ENCODE data around the gene RGS9.
"Not testable (repeated sequence)": the region's sequence is repeated elsewhere in the genome, so short reads cannot be mapped to it uniquely, and the experiment has no call there.

Gene RGS9

GRCh38 chr17:65183736-65184135, 46.6 kb downstream of the RGS9 start:
- DNase-seq (ENCODE audit: low read depth): no peak

DNA sequence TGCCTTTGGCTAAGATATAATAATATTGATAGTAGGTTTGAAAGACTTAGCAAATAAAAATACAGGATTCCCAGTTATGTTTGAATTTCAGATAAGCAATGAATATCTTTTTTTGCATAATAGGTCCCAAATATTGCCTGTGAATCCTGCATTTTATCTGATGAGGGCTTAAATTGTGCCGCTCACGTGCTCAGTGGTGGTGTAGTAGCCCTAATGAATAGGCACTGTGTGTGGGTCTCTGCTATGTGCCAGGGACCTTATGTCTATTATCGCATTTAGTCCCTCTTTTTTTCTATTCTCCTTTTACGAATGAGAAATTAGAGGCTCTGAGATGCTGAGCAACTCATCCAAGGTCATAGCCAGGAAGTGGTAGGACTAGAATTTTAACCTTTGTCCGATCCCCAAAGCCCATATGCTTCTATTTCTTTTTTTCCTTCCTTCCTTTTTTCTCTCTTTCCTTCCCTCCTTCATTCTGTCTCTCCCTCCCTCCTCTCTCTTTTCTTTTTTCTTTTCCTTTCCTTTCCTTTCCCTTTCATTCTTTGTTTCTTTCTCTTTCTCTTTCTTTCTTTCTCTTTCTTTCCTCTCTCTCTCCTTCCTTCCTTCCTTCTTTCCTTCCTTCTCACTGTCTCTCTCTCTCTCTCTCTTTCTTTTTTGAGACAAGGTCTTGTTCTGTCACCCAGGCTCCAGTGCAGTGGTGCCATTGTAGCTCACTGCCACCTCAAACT, 47.2 kb downstream of the RGS9 start:
- no peak for DNase-seq (ENCODE audit: low read depth)

DNA sequence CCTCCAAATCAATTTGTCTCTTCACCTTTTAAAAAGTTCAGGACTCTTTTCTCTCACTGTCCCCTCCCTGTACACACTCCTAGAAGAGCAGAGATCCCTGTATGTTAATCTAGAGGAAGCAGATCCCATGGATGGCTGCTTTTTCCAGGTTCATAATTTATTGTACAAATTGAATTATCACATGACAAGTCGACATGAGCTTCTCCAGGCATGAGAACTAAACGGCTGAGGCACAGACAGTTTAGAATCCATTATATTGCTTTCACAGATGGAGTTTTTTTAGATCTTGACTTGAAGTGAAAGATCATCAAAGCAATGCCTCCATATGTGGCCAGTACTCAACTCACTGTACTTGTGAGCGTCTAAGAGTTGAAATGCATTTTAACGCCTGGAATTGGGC, 47.9 kb downstream of the RGS9 start:
- no peak for DNase-seq (ENCODE audit: low read depth)

- no peak for DNase-seq (ENCODE audit: low read depth)
Observed at GRCh38 chr17:65185668-65186382, 48.7 kb downstream of the RGS9 start.

DNA sequence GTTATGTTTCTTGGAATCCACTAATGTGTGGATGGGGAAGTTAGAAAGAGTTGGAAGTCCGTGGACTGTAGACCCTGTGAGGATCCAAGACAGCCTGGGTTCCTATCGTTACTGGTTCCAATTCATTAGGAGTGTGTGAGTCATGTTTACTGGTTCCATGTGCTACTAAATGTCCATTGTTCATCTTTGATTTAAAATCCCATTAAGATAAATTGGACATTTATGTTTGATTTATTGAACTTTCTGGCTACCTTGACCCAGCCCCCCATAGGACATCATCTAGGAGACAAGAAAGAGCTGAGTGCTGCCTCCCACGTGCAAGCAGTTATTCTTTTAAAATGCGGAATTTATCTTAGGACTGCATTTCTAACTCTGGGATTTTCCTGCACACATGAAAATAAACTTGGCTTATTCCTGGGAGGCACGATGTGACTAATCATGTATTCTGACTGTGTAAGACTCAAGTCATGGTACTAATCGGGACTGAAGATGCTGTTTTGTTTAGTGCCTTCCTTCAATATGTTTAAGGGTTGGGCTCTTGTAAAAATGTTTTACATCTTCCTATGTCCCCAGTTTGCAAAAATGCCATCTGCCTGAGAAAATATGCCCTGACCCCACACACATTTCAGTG, 53.4 kb downstream of the RGS9 start:
- DNase-seq (ENCODE audit: low read depth): no peak

DNA sequence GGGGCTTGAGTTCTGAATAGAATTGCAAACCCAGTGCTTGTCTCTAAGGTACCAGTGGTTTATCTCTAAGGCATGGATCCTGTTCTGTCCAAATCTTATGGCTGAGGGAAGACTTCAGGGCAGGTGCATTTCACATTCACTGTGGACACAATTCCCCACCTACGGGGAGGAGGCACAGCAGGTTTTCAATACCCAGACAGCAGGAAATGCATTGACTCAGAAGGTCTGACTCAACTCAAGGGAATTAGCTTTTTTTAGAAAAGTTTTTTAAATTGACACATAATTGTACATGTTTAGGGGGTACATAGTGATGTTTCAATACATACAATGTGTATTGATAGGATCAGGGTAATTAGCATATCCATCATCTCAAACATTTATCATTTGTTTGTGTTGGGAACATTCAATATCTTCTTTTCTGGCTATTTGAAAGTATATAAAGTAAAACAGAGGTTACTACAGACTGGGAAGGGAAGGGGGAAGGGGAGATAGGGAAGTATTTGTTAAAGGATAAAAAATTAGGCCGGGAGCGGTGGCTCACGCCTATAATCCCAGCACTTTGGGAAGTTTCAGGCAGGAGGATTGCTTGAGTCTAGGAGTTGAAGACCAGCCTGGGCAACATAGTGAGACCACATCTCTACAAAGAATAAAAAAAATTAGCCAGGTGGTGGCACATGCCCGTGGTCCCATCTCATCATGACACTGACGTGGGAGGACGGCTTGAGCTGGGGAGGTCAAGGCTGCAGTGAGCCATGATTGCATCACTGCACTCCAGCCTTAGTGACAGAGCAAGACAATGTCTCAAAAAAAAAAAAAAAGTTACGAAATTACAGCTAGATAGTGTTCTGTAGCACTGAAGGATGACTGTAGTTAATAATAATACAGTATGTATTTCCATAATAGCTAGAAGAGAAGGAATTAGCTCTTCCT, 54.9 kb downstream of the RGS9 start:
- no peak for DNase-seq (ENCODE audit: low read depth)

DNA sequence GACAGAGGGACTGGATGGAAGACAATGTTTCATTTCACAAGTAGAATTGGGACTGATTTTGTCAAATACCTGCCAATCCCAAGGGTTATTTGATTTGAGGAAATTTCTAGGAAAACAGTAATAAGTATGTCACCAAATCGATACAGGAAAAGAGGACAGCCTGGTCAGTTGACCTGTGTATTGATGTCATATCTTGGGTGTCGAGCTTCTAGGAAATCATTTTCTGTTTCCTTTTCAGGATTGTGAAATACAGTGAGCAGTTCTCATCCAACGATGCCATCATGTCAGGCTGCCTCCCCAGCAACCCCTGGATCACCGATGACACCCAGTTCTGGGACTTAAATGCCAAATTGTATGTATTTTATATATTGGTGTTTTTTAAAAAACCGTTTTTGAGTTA, 56.1 kb downstream of the RGS9 start:
- DNase-seq (ENCODE audit: low read depth): no peak

- DNase-seq (ENCODE audit: low read depth): no peak
Observed at GRCh38 chr17:65193716-65194293, 56.6 kb downstream of the RGS9 start.

- DNase-seq (ENCODE audit: low read depth): no peak
Observed at GRCh38 chr17:65194670-65195334, 57.6 kb downstream of the RGS9 start.

- no peak for DNase-seq (ENCODE audit: low read depth)
Observed at GRCh38 chr17:65195716-65196115, 58.5 kb downstream of the RGS9 start.

DNA sequence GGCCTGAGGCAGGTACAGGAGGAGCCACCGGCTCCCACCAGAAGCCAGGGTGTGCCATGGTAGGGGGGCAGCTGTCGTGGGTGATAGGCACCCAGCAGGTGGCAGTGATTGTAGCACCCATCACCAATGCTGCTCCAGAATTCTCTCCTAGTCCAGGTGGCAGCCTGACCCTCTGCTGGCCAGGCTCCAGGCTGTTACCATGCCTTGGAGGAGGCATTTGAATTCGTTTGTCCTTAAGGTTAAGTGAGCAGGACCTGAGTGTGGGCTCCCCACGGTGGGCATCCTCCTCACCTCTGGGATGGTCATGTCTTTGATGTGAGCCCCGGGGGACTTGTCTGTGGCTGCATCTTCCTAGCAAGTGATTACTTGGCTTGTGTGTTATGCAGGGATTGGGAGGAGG, 59.4 kb downstream of the RGS9 start:
- DNase-seq (ENCODE audit: low read depth): no peak

GRCh38 chr17:65197201-65197600, 60.0 kb downstream of the RGS9 start:
- DNase-seq (ENCODE audit: low read depth): no peak

DNA sequence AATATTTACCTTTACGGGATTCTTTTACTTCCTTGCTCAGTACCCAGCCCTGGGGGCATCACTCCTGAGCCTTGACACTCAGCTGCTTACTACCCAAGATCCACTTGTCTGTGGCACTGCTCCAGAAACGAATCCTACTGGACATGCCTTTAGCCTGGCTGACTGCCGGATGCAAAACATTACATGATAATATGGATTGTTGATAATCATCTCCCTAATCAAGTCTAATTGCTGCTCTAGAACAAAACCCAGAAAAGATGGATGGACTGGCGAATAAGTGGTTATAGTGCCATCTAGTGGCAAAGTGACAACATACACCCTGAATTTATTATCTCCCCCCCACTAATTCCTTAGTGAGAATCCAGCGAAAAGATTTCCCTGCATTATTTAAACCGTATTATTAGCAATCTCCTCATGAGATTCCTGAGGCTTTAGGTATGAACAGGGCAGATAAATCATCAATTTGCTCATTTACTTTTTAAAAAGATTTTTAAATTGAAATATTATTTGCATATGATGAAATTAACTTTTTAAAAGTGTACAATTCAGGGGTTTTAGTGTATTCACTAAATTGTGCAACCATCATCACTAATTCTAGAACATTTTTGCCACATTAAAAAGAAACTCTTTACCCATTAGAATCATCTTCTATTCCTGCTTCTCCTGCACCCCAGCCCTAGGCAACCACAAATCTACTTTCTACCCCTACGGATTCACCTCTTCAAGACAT, 61.6 kb downstream of the RGS9 start:
- no peak for DNase-seq (ENCODE audit: low read depth)

DNA sequence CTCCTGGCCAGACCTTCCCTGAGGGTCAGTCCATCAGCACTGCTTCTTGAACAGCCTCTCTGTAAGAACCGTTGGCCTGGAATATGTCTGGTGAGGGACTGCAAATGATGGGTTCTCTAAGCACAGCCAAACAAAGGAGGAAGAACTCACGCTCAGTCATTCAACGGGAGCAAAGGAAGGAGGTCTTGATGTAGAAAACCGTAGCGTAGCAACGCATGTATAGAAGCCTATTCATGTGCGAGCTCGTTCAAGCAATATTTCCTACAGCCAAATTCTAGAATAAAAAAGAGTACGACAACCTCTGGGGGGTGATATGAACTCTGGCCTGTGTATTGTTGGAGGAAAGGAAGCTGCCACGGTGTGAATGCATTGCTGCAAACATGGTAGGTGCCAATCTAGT, 64.2 kb downstream of the RGS9 start:
- DNase-seq (ENCODE audit: low read depth): no peak

- DNase-seq (ENCODE audit: low read depth): no peak
Observed at GRCh38 chr17:65202844-65203571, 65.8 kb downstream of the RGS9 start.

GRCh38 chr17:65204001-65204400, 66.8 kb downstream of the RGS9 start:
- no peak for DNase-seq (ENCODE audit: low read depth)

GRCh38 chr17:65205655-65206054, 68.5 kb downstream of the RGS9 start:
- DNase-seq (ENCODE audit: low read depth): no peak

DNA sequence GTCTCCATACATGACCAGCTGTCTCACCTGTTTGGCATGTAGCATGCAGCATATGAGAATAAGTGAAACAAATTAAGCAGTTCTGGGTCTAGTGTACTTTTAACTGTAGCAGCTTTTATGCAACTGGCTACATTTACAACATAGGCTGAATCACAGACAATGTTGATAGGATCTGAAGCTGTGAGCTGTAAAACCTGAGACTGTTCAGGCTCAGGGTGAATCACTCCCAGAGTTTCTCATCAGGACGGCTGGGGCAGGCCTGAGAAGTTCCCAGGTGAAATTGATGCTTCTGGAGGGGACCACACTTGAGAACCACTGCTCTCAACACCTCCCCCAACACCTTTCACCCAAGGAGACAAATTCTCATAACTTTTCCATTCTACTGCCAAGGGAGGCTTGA, 70.3 kb downstream of the RGS9 start:
- not testable (repeated sequence) for DNase-seq (ENCODE audit: low read depth)

DNA sequence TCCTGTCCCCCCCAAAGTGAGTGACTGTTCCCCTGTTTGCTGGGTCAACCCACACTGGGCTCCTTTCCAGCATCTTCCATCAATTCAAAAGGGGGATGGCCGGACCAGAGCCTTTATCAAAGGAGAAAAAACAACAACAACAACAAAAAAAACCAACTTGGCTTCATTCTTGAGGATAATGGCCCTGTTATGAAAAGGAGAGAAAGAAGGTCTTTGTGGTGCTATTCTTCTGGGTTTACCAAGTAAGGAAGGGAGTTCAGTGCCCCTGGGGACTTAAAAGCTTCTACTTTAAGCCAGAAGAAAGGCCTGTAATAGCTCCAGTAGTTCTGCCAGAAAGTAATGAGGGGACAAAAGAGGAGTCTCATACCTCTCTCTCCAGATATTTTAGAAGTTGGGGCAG, 71.5 kb downstream of the RGS9 start:
- no peak for DNase-seq (ENCODE audit: low read depth)

DNA sequence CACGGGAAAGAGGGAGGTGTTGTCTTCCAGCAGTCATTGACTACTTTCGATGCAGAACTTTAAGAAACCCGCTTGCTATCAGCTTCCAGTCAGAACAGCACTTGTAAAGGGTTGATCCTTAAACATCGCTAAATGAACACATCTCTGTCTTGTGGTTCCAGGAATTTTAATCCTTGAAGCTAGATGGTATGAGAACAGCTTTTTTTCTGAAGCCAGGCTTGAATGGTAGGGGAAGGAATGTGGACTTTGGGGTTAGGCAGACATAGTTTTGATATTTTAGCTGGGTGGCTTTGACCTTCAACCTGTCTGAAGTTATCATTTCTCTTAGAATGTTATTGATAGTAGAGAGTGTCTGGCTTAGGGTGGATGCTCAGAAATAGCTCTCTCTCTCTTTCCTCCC, 81.1 kb downstream of the RGS9 start:
- DNase-seq (ENCODE audit: low read depth): no peak

Measured in stimulated activated CD8-positive, alpha-beta memory T cell treated with anti-CD3 and anti-CD28 coated beads, Interleukin-15, amount 100 ng/mL, for 1 hour (primary cell).